HepG2 (cell line): ENCODE measurements around the gene LCE3B. TPM values are rescaled to one million over a fixed set of nuclear protein-coding genes. Genes with fewer than 3 reads are reported as not detected.

Experiments used
- ATAC-seq: fragments of 200-7000 bp; cut with Tn5 transposase; 3 replicates; pipeline ENCODE4 v1.9.1; 2020; ENCODE audit warnings: mild to moderate bottlenecking, moderate library complexity
- BruUV-seq: library from RNA; stranded (reverse); fragments of 400-500 nt; replicated peaks from 2 replicates; lab custom pipeline; 2021; lab: Mats Ljungman, UMichigan
- CTCF ChIA-PET: fragments of 300-600 bp; formaldehyde crosslinking; extraction: SDS; loops from one replicate; lab custom pipeline; 2021; ENCODE audit warnings: low total read pairs, inconsistent platforms, low intra/inter-chr PET ratio; lab: Yijun Ruan, JAX
- POLR2A ChIA-PET: fragments of 350-600 bp; sonication (Branson Sonifier 250); formaldehyde crosslinking; loops from one replicate; lab custom pipeline; 2020; ENCODE audit warnings: antibody characterized with exemption, inconsistent platforms; lab: Yijun Ruan, JAX
- DNase-seq: peaks from one replicate; pipeline ENCODE4 v3.0.0-alpha.2; 2015; ENCODE audit warnings: low spot score
- FAIRE-seq: peaks from 3 replicates; lab custom pipeline; 2011; peaks lifted over from hg19 to GRCh38; lab: Jason Lieb, UNC
- H2AFZ ChIP-seq: one replicate; pipeline ENCODE4 v1.6.1; 2011; ENCODE audit warnings: low read length, inconsistent platforms
- H3K27ac ChIP-seq: fragments of 300-600 bp; 3 replicates; pipeline ENCODE4 v1.8.0; 2011; ENCODE audit warnings: mixed run types, mild to moderate bottlenecking, mixed read lengths, low read length, inconsistent platforms; ENCODE audit not compliant: insufficient read depth; ENCODE audit errors: extremely low read length
- H3K27me3 ChIP-seq, 2 experiments: fragments of 200-600 bp in 1 of 2; 2 replicates in 1 of 2; 3 replicates in 1 of 2; pipeline versions ENCODE4 v1.6.0 to v1.8.0; 2011; ENCODE audit warnings: low read length in 2 of 2, mild to moderate bottlenecking in 2 of 2, moderate library complexity in 2 of 2, inconsistent platforms in 1 of 2; ENCODE audit not compliant: insufficient read depth in 2 of 2, control insufficient read depth in 1 of 2
- H3K36me3 ChIP-seq, 2 experiments: fragments of 200-600 bp in 1 of 2; replicated peaks in 1 of 2; 2 replicates in 1 of 2; 3 replicates in 1 of 2; pipeline versions ENCODE4 v1.5.1 to v1.8.0; 2011; ENCODE audit warnings: low read length in 2 of 2, inconsistent platforms in 1 of 2; ENCODE audit not compliant: insufficient read depth in 2 of 2, control insufficient read depth in 1 of 2
- H3K4me1 ChIP-seq: 2 replicates; pipeline ENCODE4 v1.5.1; 2012; ENCODE audit warnings: low read length, inconsistent platforms; ENCODE audit not compliant: insufficient read depth
- H3K4me2 ChIP-seq: 2 replicates; pipeline ENCODE4 v1.6.0; 2011; ENCODE audit warnings: low read depth, low read length, inconsistent platforms
- H3K4me3 ChIP-seq, 3 experiments: fragments of 200-600 bp in 1 of 3; sonication (generic), shearing (Covaris generic) in 1 of 3; replicated peaks in 1 of 3; 2 replicates each; pipeline ENCODE4 v1.5.1; 2011 to 2016; ENCODE audit warnings: low read length in 3 of 3, inconsistent platforms in 2 of 3, low read depth in 2 of 3, mild to moderate bottlenecking in 2 of 3, control low read depth in 1 of 3, mixed read lengths in 1 of 3; ENCODE audit not compliant: insufficient read depth in 1 of 3
- H3K79me2 ChIP-seq: one replicate; pipeline ENCODE4 v1.6.1; 2011; ENCODE audit warnings: low read length, inconsistent platforms; ENCODE audit not compliant: insufficient read depth
- H3K9ac ChIP-seq: 2 replicates; pipeline ENCODE4 v1.6.0; 2011; ENCODE audit warnings: mild to moderate bottlenecking, low read depth, low read length, inconsistent platforms; ENCODE audit not compliant: insufficient read depth
- H3K9me3 ChIP-seq: 2 replicates; pipeline ENCODE4 v1.5.1; 2012; ENCODE audit warnings: mild to moderate bottlenecking, low read length
- H4K20me1 ChIP-seq: 2 replicates; pipeline ENCODE4 v1.6.0; 2011; ENCODE audit warnings: inconsistent platforms, mild to moderate bottlenecking, low read length, moderate library complexity; ENCODE audit not compliant: insufficient read depth
- NFE2L2 ChIP-seq: fragments of 150-350 bp; IDR thresholded peaks from 2 replicates; pipeline ENCODE4 v1.6.1; 2014; ENCODE audit warnings: low read length
- RXRA ChIP-seq: sonication (generic); formaldehyde crosslinking; IDR thresholded peaks from 2 replicates; pipeline ENCODE4 v1.5.1; 2020; ENCODE audit warnings: missing genetic modification reagents
- SMAD1 ChIP-seq: sonication (generic); formaldehyde crosslinking; IDR thresholded peaks from 2 replicates; pipeline ENCODE4 v1.4.0; 2020; ENCODE audit warnings: missing genetic modification reagents, low read depth, mild to moderate bottlenecking, borderline replicate concordance
- SP4 ChIP-seq: sonication (generic); formaldehyde crosslinking; IDR thresholded peaks from 2 replicates; pipeline ENCODE4 v1.8.1; 2023; ENCODE audit warnings: mild to moderate bottlenecking, missing genetic modification reagents
- ZBTB8A ChIP-seq: sonication (generic); formaldehyde crosslinking; IDR thresholded peaks from 2 replicates; pipeline ENCODE4 v1.4.0; 2020; ENCODE audit warnings: mild to moderate bottlenecking, low read depth, missing genetic modification reagents, borderline replicate concordance
- ZNF253 ChIP-seq: sonication (generic); formaldehyde crosslinking; IDR thresholded peaks from 2 replicates; pipeline ENCODE4 v1.8.0; 2022; ENCODE audit warnings: mild to moderate bottlenecking, missing genetic modification reagents, borderline replicate concordance
- ZNF33A ChIP-seq: sonication (generic); formaldehyde crosslinking; IDR thresholded peaks from 2 replicates; pipeline ENCODE4 v1.5.1; 2020; ENCODE audit warnings: missing genetic modification reagents, mild to moderate bottlenecking, moderate library complexity, borderline replicate concordance
- ZNF512 ChIP-seq: sonication (generic); formaldehyde crosslinking; IDR thresholded peaks from 2 replicates; pipeline ENCODE4 v1.4.0; 2020; ENCODE audit warnings: mild to moderate bottlenecking, missing genetic modification reagents
- ZNF7 ChIP-seq: IDR thresholded peaks from 2 replicates; pipeline ENCODE4 v1.6.1; 2016; ENCODE audit warnings: missing biosample characterization, missing genetic modification reagents
- ZNF775 ChIP-seq: sonication (generic); formaldehyde crosslinking; IDR thresholded peaks from 2 replicates; pipeline ENCODE4 v1.4.0; 2020; ENCODE audit warnings: missing genetic modification reagents, mild to moderate bottlenecking, moderate library complexity, borderline replicate concordance
- ZSCAN25 ChIP-seq: sonication (generic); formaldehyde crosslinking; IDR thresholded peaks from 2 replicates; pipeline ENCODE4 v1.8.0; 2022; ENCODE audit warnings: mild to moderate bottlenecking, missing genetic modification reagents
- WGBS: methylation state at CpG from one replicate; pipeline ENCODE4 v1.1.6; 2017; ENCODE audit warnings: low lambda C conversion rate; 5-methylcytosine and 5-hydroxymethylcytosine counted together
- in situ Hi-C: cut with HindIII; loops from 2 replicates; pipeline ENCODE4 v1.10.0; 2017; ENCODE audit warnings: low pct_unique_long_range_greater_than_20kb; ENCODE audit not compliant: extremely low pct_ligation_motif_present
- intact Hi-C: fragments of 100-400 bp; cut with micrococcal nuclease; formaldehyde crosslinking; loops from one replicate; pipeline ENCODE4 v1.10.0; 2022; ENCODE audit not compliant: unreplicated experiment
- polyA plus RNA-seq, 8 experiments: library from polyadenylated mRNA; depleted of rRNA in 3 of 8; stranded (reverse) in 7 of 8; unstranded in 1 of 8; fragments of >200 nt; fragmentation: Illumina TruSeq in 4 of 8; extraction: Trizol in 4 of 8; gene quantifications; 2 replicates each; pipeline versions ENCODE4 v1.2.1 to v1.2.3, GENCODE V29; 2011 to 2016; ENCODE audit warnings: low read depth in 4 of 8, missing spikeins in 1 of 8, mixed read lengths in 1 of 8; ENCODE audit not compliant: insufficient read depth in 1 of 8
- total RNA-seq, 5 experiments: library from RNA; depleted of rRNA; stranded (reverse); fragments of >200 nt; fragmentation: Illumina TruSeq; extraction: Trizol; gene quantifications; 2 replicates each; pipeline ENCODE4 v1.2.3, GENCODE V29; 2016; ENCODE audit warnings: low read depth in 1 of 5

Gene LCE3B
- total and polyA plus RNA-seq, 2 of the 13 experiments (the other 11 are each of a cell fraction or from before 2014, with no cell fraction given) = not detected

GRCh38 chr1:152580433-152580832 lies 33.2 kb upstream of the LCE3B start, which contains the start of gene LCE3D:
Gene LCE3D, minus strand, starts transcription at chr1:152580516. Its CDS starts 580 bp downstream, at chr1:152579936.
- H3K79me2 ChIP-seq = no peaks in the 10 kb centered on the region
- TF ChIP-seq ZNF33A (CRISPR knock-in tag) = no peak
- no peak for TF ChIP-seq ZNF775
- TF ChIP-seq ZNF253 (CRISPR knock-in tag) = no peak
- TF ChIP-seq ZSCAN25 (CRISPR knock-in tag) = no peak
- no peak for TF ChIP-seq SP4 (CRISPR knock-in tag)
- no peak for TF ChIP-seq ZBTB8A
- no peak for TF ChIP-seq RXRA
- TF ChIP-seq SMAD1 = no peak
- in situ Hi-C loops = no loop called here
- H3K9me3 ChIP-seq = no peaks in the 10 kb centered on the region
- H3K4me3 ChIP-seq = no peak within 1 kb of the TSS
- no peaks in the 10 kb centered on the region for H3K4me1 ChIP-seq
- H4K20me1 ChIP-seq = no peaks in the 10 kb centered on the region
- intact Hi-C loops = no loop called here
- H3K4me2 ChIP-seq = no peak within 1 kb of the TSS
- H3K9ac ChIP-seq = no peak within 1 kb of the TSS
- FAIRE-seq = no peak
- no peak within 1 kb of the TSS for H2AFZ ChIP-seq
- H3K36me3 ChIP-seq = no peaks in the 10 kb centered on the region
- CTCF ChIA-PET = no interaction called here
- ATAC-seq = no peak
- 21% methylated on average over 4 of the region's 4 CpGs for WGBS
- POLR2A ChIA-PET = no interaction called here
- no peak within 1 kb of the TSS for H3K27ac ChIP-seq
- no peak for DNase-seq
- H3K27me3 ChIP-seq = no peaks in the 10 kb centered on the region
- no TSS peak for BruUV-seq

- DNase-seq = no peak
- 0% methylated on average over 1 of the region's 1 CpG for WGBS
- in situ Hi-C loops = no loop called here
- POLR2A ChIA-PET = no interaction called here
- ATAC-seq = no peak
- TF ChIP-seq ZNF512 (no peak), NFE2L2 (peak; percentile 29; the same call in 1 of the 2 replicates), ZNF7 (CRISPR knock-in tag) (no peak)
- TF ChIP-seq, all 625 proteins: peak for 1
- Histone ChIP-seq H2AFZ (no peak overlapping the region), H3K4me2 (no peak overlapping the region), H3K36me3 (no peaks in the 10 kb centered on the region), H3K27ac (no peak overlapping the region), H3K9me3 (no peaks in the 10 kb centered on the region), H3K79me2 (no peaks in the 10 kb centered on the region), H3K4me3 (no peak overlapping the region), H3K9ac (no peak overlapping the region), H3K27me3 (no peaks in the 10 kb centered on the region), H4K20me1 (no peaks in the 10 kb centered on the region), H3K4me1 (no peaks in the 10 kb centered on the region)
- no TSS peak for BruUV-seq
- CTCF ChIA-PET = no interaction called here
- no peak for FAIRE-seq
- intact Hi-C loops = no loop called here
These were observed 31.0 kb upstream of the LCE3B start for GRCh38 chr1:152582647-152583046.
